Measurements from ENCODE around the gene HSPH1. TPM values are rescaled to one million over a fixed set of nuclear protein-coding genes. Genes with fewer than 3 reads are reported as not detected.
A peak's percentile ranks its signal among the peaks of the same experiment; 100 is the strongest.

Gene HSPH1
- total and polyA plus RNA-seq, 2 of the 8 experiments (the other 6 are each of a cell fraction or from before 2014, with no cell fraction given): 14.2 to 145 TPM

DNA sequence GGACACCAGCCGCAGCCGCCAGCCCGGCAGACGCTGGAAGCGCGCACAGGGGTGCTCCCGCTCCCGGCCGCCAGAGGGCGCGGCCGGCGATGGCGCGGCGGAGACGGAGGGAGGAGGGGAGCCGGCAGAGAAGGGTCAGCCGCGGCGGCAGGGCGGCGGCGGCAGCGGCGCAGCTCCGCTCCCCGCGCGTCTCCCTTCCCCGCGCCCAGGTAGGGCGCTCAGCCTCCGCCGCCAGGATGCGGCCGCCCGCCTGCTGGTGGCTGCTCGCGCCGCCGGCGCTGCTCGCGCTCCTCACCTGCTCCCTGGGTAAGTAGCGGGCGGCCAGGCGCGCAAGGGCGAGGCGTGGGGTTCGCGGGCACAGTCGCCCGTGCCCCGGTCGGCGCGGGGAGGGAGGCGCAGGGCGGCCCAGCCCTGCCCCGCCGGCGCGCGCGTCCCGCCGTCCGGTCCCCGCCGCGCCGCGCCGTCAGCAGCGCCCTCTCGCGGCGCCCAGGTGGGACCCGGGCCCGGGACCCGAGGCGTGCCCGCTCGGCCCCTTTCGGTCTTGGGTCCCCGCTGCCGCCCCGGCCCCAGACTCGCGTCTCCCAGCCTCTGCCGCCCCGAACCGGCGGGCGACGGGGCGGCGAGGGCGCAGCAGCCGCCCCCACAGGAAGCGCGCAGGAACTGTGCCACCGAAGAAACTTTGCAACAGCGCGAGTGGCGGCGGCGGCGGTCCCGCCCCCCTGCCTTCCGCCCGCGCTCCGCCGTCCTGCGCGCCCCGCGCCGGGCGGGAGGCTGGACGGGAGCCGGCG is 38.3 kb upstream of the HSPH1 start, which contains the start of gene B3GLCT (continued):
- peak; percentile 80 for TF ChIP-seq PHF8 (conservative IDR thresholded peaks at IDR 0.05; ENCODE audit: low read depth, low read length)
- TF ChIP-seq CTBP2 (IDR thresholded peaks at IDR 0.05; ENCODE audit: borderline replicate concordance, insufficient read depth, insufficient read length, low read length): no peak
- no peak for TF ChIP-seq RFX5 (IDR thresholded peaks at IDR 0.05; ENCODE audit: borderline replicate concordance, low read depth, low read length)
- TF ChIP-seq EP300 (IDR thresholded peaks at IDR 0.05; ENCODE audit: borderline replicate concordance in 1 of 2, low read depth in 2 of 2, low read length in 2 of 2): no peak; a peak in 1 of 3 replicates
- TF ChIP-seq CHD2 (IDR thresholded peaks at IDR 0.05; ENCODE audit: low read length): no peak; the same call in 1 of the 2 replicates
- 0 out of 2 replicates have a peak, but pooled peaks have one; percentile 57 for TF ChIP-seq POLR2AphosphoS5 (IDR thresholded peaks at IDR 0.05; ENCODE audit: low read depth, low read length)
- no peak for TF ChIP-seq MAFK (IDR thresholded peaks at IDR 0.05; ENCODE audit: low read depth, low read length)
- TF ChIP-seq, protein P1, sequence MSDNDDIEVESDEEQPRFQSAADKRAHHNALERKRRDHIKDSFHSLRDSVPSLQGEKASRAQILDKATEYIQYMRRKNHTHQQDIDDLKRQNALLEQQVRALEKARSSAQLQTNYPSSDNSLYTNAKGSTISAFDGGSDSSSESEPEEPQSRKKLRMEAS (IDR thresholded peaks at IDR 0.05): no peak
- no peak for TF ChIP-seq GTF2F1 (IDR thresholded peaks at IDR 0.05; ENCODE audit: borderline replicate concordance, low read depth, low read length)
- TF ChIP-seq GABPA (IDR thresholded peaks at IDR 0.05; ENCODE audit: borderline replicate concordance, insufficient read depth, low read length): no peak; the same call in 1 of the 2 replicates
- no peak for TF ChIP-seq BACH1 (IDR thresholded peaks at IDR 0.05; ENCODE audit: low read length)
- TF ChIP-seq TAF1 (IDR thresholded peaks at IDR 0.05; ENCODE audit: low read depth, low read length): peak; percentile 75; the same call in 1 of the 2 replicates
- no peak for TF ChIP-seq SP2 (IDR thresholded peaks at IDR 0.05; ENCODE audit: low read length)
- no peak for TF ChIP-seq TEAD4 (IDR thresholded peaks at IDR 0.05; ENCODE audit: low read depth, low read length)
- TF ChIP-seq SIRT6 (IDR thresholded peaks at IDR 0.05; ENCODE audit: low read length): no peak
- TF ChIP-seq, protein P2, sequence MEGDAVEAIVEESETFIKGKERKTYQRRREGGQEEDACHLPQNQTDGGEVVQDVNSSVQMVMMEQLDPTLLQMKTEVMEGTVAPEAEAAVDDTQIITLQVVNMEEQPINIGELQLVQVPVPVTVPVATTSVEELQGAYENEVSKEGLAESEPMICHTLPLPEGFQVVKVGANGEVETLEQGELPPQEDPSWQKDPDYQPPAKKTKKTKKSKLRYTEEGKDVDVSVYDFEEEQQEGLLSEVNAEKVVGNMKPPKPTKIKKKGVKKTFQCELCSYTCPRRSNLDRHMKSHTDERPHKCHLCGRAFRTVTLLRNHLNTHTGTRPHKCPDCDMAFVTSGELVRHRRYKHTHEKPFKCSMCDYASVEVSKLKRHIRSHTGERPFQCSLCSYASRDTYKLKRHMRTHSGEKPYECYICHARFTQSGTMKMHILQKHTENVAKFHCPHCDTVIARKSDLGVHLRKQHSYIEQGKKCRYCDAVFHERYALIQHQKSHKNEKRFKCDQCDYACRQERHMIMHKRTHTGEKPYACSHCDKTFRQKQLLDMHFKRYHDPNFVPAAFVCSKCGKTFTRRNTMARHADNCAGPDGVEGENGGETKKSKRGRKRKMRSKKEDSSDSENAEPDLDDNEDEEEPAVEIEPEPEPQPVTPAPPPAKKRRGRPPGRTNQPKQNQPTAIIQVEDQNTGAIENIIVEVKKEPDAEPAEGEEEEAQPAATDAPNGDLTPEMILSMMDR (IDR thresholded peaks at IDR 0.05; ENCODE audit: control extremely low read depth in 1 of 3, insufficient read depth in 1 of 3, low read depth in 1 of 3, low read length in 3 of 3): peak; percentile 85 to 97 (median 88)
- no peak for TF ChIP-seq SAP30 (IDR thresholded peaks at IDR 0.05; ENCODE audit: insufficient read depth, insufficient replicate concordance, low read length)
- no peak for TF ChIP-seq SIX5 (IDR thresholded peaks at IDR 0.05; ENCODE audit: low read depth, low read length)
- TF ChIP-seq POU5F1 (IDR thresholded peaks at IDR 0.05; ENCODE audit: low read depth, low read length): no peak
- no peak for TF ChIP-seq JUND (IDR thresholded peaks at IDR 0.05; ENCODE audit: low read length)
- peak; percentile 37 to 69 for TF ChIP-seq RAD21 (IDR thresholded peaks at IDR 0.05 in 1 of 2, conservative IDR thresholded peaks at IDR 0.05 in 1 of 2; ENCODE audit: low read depth in 2 of 2, low read length in 2 of 2)

Data from H1 (cell line).